ENCODE measurements around the gene INTS11. TPM values are rescaled to one million over a fixed set of nuclear protein-coding genes. Genes with fewer than 3 reads are reported as not detected.

INTS11 gene
- total RNA-seq, 1 experiment from 2014 or later = 117 TPM

DNA sequence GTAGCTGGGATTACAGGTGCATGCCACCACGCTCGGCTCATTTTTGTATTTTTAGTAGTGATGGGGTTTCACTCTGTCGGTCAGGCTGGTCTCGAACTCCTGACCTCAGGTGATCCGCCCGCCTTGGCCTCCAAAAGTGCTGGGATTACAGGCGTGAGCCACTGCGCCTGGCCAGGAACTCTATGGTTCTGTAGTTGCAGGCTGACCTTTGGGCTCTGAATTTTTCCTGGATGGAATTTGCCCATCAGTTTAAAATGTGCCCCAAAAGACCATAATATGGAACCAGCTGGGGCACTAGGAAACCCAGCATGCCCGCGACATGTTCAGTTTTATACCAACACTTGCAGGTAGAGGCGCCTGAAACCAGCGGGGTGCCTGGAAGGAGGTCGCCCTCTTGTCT, 45.8 kb downstream of the INTS11 start:
- TF ChIP-seq, protein P1, sequence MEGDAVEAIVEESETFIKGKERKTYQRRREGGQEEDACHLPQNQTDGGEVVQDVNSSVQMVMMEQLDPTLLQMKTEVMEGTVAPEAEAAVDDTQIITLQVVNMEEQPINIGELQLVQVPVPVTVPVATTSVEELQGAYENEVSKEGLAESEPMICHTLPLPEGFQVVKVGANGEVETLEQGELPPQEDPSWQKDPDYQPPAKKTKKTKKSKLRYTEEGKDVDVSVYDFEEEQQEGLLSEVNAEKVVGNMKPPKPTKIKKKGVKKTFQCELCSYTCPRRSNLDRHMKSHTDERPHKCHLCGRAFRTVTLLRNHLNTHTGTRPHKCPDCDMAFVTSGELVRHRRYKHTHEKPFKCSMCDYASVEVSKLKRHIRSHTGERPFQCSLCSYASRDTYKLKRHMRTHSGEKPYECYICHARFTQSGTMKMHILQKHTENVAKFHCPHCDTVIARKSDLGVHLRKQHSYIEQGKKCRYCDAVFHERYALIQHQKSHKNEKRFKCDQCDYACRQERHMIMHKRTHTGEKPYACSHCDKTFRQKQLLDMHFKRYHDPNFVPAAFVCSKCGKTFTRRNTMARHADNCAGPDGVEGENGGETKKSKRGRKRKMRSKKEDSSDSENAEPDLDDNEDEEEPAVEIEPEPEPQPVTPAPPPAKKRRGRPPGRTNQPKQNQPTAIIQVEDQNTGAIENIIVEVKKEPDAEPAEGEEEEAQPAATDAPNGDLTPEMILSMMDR (IDR thresholded peaks at IDR 0.05; ENCODE audit: unreplicated experiment) = no peak
- Mint-ChIP-seq H3K9me3 (ENCODE audit: low read depth, unreplicated experiment) (no peaks in the 10 kb centered on the region), H3K36me3 (ENCODE audit: insufficient read depth, unreplicated experiment) (peaks cover under 1% of the 10 kb centered on the region), H3K4me1 (ENCODE audit: low read depth, unreplicated experiment) (peaks cover 10% of the 10 kb centered on the region), H3K27me3 (ENCODE audit: unreplicated experiment) (no peaks in the 10 kb centered on the region), H3K4me3 (ENCODE audit: low read depth, unreplicated experiment) (no peak overlapping the region), H3K27ac (ENCODE audit: unreplicated experiment) (no peak overlapping the region)
- BruUV-seq (replicated peaks) = no TSS peak
- no peak for DNase-seq
- intact Hi-C loops (cut with micrococcal nuclease; ENCODE audit: unreplicated experiment) = no loop called here
- CTCF ChIA-PET = no interaction called here

GRCh38 chr1:1275836-1276235, 48.6 kb downstream of the INTS11 start:
- TF ChIP-seq, protein P1 (IDR thresholded peaks at IDR 0.05; ENCODE audit: unreplicated experiment) = no peak
- BruUV-seq (replicated peaks) = no TSS peak
- Mint-ChIP-seq H3K27me3 (ENCODE audit: unreplicated experiment) (no peaks in the 10 kb centered on the region), H3K9me3 (ENCODE audit: low read depth, unreplicated experiment) (no peaks in the 10 kb centered on the region), H3K27ac (ENCODE audit: unreplicated experiment) (no peak overlapping the region), H3K36me3 (ENCODE audit: insufficient read depth, unreplicated experiment) (peaks cover 23% of the 10 kb centered on the region), H3K4me1 (ENCODE audit: low read depth, unreplicated experiment) (peaks cover 5% of the 10 kb centered on the region), H3K4me3 (ENCODE audit: low read depth, unreplicated experiment) (no peak overlapping the region)
- CTCF ChIA-PET = no interaction called here
- intact Hi-C loops (cut with micrococcal nuclease; ENCODE audit: unreplicated experiment) = no loop called here
- no peak for DNase-seq

- H3K27ac Mint-ChIP-seq (ENCODE audit: unreplicated experiment) = no peak overlapping the region
These were observed 49.5 kb downstream of the INTS11 start for GRCh38 chr1:1274931-1275431.

DNA sequence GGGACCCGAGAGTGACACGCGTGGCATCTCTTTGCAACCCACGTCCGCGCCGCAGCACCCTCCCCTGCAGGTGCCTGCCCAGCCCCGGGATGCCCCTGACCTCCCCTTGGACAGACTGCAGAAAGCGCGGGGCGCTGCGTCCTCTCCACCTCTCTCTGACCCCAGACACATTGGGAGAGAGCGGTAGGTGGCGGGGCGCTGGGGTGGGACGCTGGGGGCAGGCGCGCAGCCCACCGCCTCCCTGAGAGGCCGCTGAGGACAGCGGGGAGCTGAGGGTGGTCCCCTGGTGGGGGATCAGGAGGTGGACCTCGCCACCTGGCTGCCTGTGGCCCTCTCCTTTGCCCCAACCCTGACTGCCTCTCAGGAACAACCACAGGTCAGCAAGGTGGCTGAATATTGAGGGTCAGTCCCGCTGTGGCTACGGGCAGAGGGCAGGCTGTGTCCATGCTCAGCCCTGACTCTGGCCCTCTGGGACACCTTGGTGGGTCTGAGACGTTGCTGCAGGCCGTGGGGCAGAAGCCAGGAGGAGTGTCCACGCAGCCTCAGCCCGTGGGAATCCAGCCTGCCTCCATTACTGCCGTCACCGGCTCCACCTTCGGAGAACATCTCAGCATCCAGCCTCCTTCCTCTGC, 50.0 kb downstream of the INTS11 start:
- H3K27ac Mint-ChIP-seq (ENCODE audit: unreplicated experiment) = no peak overlapping the region

More at GRCh38 chr1:1274931-1275431, 49.5 kb downstream of the INTS11 start:
- CTCF ChIA-PET = no interaction called here
- TF ChIP-seq, protein P1 (IDR thresholded peaks at IDR 0.05; ENCODE audit: unreplicated experiment) = no peak
- peaks cover 13% of the 10 kb centered on the region for H3K4me1 Mint-ChIP-seq (ENCODE audit: low read depth, unreplicated experiment)
- no TSS peak for BruUV-seq (replicated peaks)
- peak overlapping the region; percentile 85 for H3K4me3 Mint-ChIP-seq (ENCODE audit: low read depth, unreplicated experiment)
- no peaks in the 10 kb centered on the region for H3K9me3 Mint-ChIP-seq (ENCODE audit: low read depth, unreplicated experiment)
- DNase-seq = no peak
- no peaks in the 10 kb centered on the region for H3K27me3 Mint-ChIP-seq (ENCODE audit: unreplicated experiment)
- intact Hi-C loops (cut with micrococcal nuclease; ENCODE audit: unreplicated experiment) = no loop called here
- peaks cover 30% of the 10 kb centered on the region for H3K36me3 Mint-ChIP-seq (ENCODE audit: insufficient read depth, unreplicated experiment)

More for the DNA sequence above, 50.0 kb downstream of the INTS11 start:
- Mint-ChIP-seq H3K4me1 (ENCODE audit: low read depth, unreplicated experiment) (peaks cover 14% of the 10 kb centered on the region), H3K4me3 (ENCODE audit: low read depth, unreplicated experiment) (peak overlapping the region; percentile 85), H3K9me3 (ENCODE audit: low read depth, unreplicated experiment) (no peaks in the 10 kb centered on the region), H3K27me3 (ENCODE audit: unreplicated experiment) (no peaks in the 10 kb centered on the region), H3K36me3 (ENCODE audit: insufficient read depth, unreplicated experiment) (peaks cover 35% of the 10 kb centered on the region)
- CTCF ChIA-PET = no interaction called here
- no peak for DNase-seq
- BruUV-seq (replicated peaks) = no TSS peak
- TF ChIP-seq, protein P1 (IDR thresholded peaks at IDR 0.05; ENCODE audit: unreplicated experiment) = no peak
- intact Hi-C loops (cut with micrococcal nuclease; ENCODE audit: unreplicated experiment) = no loop called here
